Sigmoid colon (tissue), 7 donors: ENCODE data around the gene MED16. TPM values are rescaled to one million over a fixed set of nuclear protein-coding genes. Genes with fewer than 3 reads are reported as not detected.
"Not testable (repeated sequence)": the region's sequence is repeated elsewhere in the genome, so short reads cannot be mapped to it uniquely, and the experiment has no call there.

Experiments used
- DNase-seq: peaks from one replicate; pipeline ENCODE4 v3.0.0-alpha.2; 2019
- H3K27ac ChIP-seq, 4 donors: fragments of 200-600 bp; sonication (generic); one replicate each; pipeline ENCODE4 v1.5.1; 2016 to 2019; ENCODE audit warnings: mild to moderate bottlenecking in 1 of 4
- H3K27me3 ChIP-seq, 3 donors: fragments of 200-600 bp; sonication (generic); one replicate each; pipeline ENCODE4 v1.5.1; 2019; ENCODE audit warnings: mild to moderate bottlenecking in 1 of 3
- H3K36me3 ChIP-seq, 4 donors: fragments of 200-600 bp; sonication (generic); one replicate each; pipeline ENCODE4 v1.5.1; 2016 to 2019
- H3K4me1 ChIP-seq, 4 donors: fragments of 200-600 bp; sonication (generic); one replicate each; pipeline ENCODE4 v1.5.1; 2017 to 2019
- H3K4me3 ChIP-seq, 4 donors: fragments of 200-600 bp; sonication (generic); one replicate each; pipeline ENCODE4 v1.5.1; 2017 to 2019; ENCODE audit warnings: mild to moderate bottlenecking in 2 of 4, moderate library complexity in 1 of 4
- H3K9me3 ChIP-seq, 4 donors: fragments of 200-600 bp in 3 of 4; sonication (generic) in 3 of 4; one replicate each; pipeline versions ENCODE4 v1.5.1 to v1.6.1; 2013 to 2019
- EP300 ChIP-seq, 4 donors: sonication (generic); formaldehyde crosslinking; IDR thresholded peaks; one replicate each; pipeline ENCODE4 v1.6.1; 2017; ENCODE audit warnings: antibody characterized with exemption in 4 of 4
- POLR2A ChIP-seq, 2 donors: fragments of 450-650 bp; IDR thresholded peaks; one replicate each; pipeline ENCODE4 v1.6.1; 2016; ENCODE audit warnings: antibody characterized with exemption in 2 of 2, mild to moderate bottlenecking in 2 of 2, moderate library complexity in 2 of 2
- POLR2AphosphoS5 ChIP-seq, 4 donors: sonication (generic); formaldehyde crosslinking; IDR thresholded peaks; one replicate each; pipeline ENCODE4 v1.6.1; 2017; ENCODE audit warnings: antibody characterized with exemption in 4 of 4
- WGBS, 2 donors: extraction: QIAGEN DNeasy Blood & Tissue Kit; methylation state at CpG; one replicate each; pipeline ENCODE4 v1.1.7; 2013; 5-methylcytosine and 5-hydroxymethylcytosine counted together
- intact Hi-C: fragments of 100-400 bp; cut with DNase I; formaldehyde crosslinking; loops from one replicate; pipeline ENCODE4 v1.15.1; 2023
- polyA plus RNA-seq, 3 donors: library from polyadenylated mRNA; stranded (reverse); fragments of 200-250 nt; gene quantifications; one replicate each; pipeline ENCODE4 v1.2.3, GENCODE V29; 2013
- total RNA-seq, 4 donors: library from RNA; depleted of rRNA; stranded (reverse); fragments of >200 nt; gene quantifications; one replicate each; pipeline ENCODE4 v1.1.0, GENCODE V29; 2016
- TF ChIP-seq, protein P1 (sequence below), 4 experiments: fragments of 450-650 bp in 3 of 4; fragments of 200-600 bp in 1 of 4; IDR thresholded peaks; one replicate each; pipeline ENCODE4 v1.5.1; 2016 to 2019; ENCODE audit warnings: antibody characterized with exemption in 4 of 4, mild to moderate bottlenecking in 3 of 4, moderate library complexity in 2 of 4
- donor health status: healthy with polysubstance abuse.
- donor health status: Bipolar disorder and iron deficiency.
- donor health status: healthy.

MED16 gene
- total and polyA plus RNA-seq, 7 donors, result 22.4 to 62.5 (median 33.2) TPM

DNA sequence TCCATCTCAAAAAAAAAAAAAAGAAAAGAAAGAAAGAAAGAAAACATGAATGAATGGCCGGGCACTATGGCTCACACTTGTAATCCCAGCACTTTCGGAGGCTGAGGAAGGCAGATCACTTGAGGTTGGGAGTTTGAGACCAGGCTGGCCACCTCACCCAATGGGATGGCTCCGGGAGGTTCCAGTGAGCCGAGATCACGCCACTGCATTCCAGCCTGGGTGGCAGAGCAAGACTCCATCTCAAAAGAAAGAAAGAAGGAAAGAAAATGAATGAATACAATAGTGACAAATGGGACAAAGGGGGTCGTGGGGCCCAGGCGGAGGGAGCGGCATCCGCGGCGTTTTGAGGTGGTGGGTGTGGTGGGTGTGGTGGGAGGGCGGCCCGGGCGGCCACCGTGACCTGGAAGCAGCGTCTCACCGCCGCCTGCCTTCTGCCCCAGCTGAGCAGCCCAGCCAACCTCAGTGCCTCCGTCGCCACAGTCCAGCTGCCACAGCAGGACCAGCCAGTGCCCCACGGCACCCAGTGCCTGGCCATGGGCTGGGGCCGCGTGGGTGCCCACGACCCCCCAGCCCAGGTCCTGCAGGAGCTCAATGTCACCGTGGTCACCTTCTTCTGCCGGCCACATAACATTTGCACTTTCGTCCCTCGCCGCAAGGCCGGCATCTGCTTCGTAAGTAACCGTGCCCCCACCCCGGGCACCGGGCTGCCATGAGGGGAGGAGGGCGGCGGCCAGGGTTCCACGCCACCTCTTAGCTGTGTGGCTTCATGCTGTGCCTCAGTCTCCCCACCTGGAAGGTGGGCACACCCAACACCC lies 47.1 kb downstream of the MED16 start:
- intact Hi-C loops, result no loop called here
- H3K27ac ChIP-seq, result no peak overlapping the region
- peaks cover 14 to 71% (median 49%) of the 10 kb centered on the region in 3 donors for H3K27me3 ChIP-seq
- no peak for DNase-seq
- no peak overlapping the region for H3K4me3 ChIP-seq
- 46 to 70% methylated on average over 37 of the region's 37 CpGs for WGBS, 2 donors
- H3K36me3 ChIP-seq, result no peaks in the 10 kb centered on the region
- TF ChIP-seq, protein P1, sequence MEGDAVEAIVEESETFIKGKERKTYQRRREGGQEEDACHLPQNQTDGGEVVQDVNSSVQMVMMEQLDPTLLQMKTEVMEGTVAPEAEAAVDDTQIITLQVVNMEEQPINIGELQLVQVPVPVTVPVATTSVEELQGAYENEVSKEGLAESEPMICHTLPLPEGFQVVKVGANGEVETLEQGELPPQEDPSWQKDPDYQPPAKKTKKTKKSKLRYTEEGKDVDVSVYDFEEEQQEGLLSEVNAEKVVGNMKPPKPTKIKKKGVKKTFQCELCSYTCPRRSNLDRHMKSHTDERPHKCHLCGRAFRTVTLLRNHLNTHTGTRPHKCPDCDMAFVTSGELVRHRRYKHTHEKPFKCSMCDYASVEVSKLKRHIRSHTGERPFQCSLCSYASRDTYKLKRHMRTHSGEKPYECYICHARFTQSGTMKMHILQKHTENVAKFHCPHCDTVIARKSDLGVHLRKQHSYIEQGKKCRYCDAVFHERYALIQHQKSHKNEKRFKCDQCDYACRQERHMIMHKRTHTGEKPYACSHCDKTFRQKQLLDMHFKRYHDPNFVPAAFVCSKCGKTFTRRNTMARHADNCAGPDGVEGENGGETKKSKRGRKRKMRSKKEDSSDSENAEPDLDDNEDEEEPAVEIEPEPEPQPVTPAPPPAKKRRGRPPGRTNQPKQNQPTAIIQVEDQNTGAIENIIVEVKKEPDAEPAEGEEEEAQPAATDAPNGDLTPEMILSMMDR (IDR thresholded peaks at IDR 0.05), result no peak
- TF ChIP-seq EP300 (IDR thresholded peaks at IDR 0.05), result no peak
- TF ChIP-seq POLR2A (IDR thresholded peaks at IDR 0.05), result no peak
- TF ChIP-seq POLR2AphosphoS5 (IDR thresholded peaks at IDR 0.05), result no peak
- H3K9me3 ChIP-seq, result no peaks in the 10 kb centered on the region
- H3K4me1 ChIP-seq, result peaks cover 0 to 42% (median 31%) of the 10 kb centered on the region in 4 donors

DNA sequence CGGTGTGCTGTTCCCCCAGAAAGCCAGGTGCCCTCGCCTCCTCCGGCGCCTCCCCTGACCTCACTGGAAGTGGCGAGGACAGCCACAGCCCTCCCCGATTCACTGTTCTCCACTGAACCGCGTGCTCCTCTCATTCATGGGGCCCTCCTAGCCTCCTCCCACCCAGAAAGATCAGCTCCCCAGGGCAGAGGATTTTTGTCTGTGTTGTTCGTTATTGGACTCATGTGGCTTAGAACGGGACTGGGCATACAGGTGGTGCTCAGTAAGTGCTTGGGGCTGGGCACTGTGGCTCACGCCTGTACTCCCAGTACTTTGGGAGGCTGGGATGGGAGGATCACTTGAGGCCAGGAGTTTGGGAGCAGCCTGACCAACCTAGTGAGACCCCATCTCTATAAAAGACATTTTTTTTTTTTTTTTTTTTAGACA lies 48.4 kb downstream of the MED16 start:
- no peak overlapping the region for H3K4me3 ChIP-seq
- WGBS, 2 donors, result 10 to 39% methylated on average over 11 of the region's 11 CpGs
- no peaks in the 10 kb centered on the region for H3K36me3 ChIP-seq
- peaks cover 14 to 82% (median 54%) of the 10 kb centered on the region in 3 donors for H3K27me3 ChIP-seq
- DNase-seq, result no peak
- intact Hi-C loops, result no loop called here
- H3K27ac ChIP-seq, result no peak overlapping the region
- peaks cover 0 to 30% (median 23%) of the 10 kb centered on the region in 4 donors for H3K4me1 ChIP-seq
- TF ChIP-seq EP300 (IDR thresholded peaks at IDR 0.05) (no peak), POLR2AphosphoS5 (IDR thresholded peaks at IDR 0.05) (no peak), POLR2A (IDR thresholded peaks at IDR 0.05) (no peak)
- TF ChIP-seq, protein P1 (IDR thresholded peaks at IDR 0.05), result no peak
- H3K9me3 ChIP-seq, result no peaks in the 10 kb centered on the region

DNA sequence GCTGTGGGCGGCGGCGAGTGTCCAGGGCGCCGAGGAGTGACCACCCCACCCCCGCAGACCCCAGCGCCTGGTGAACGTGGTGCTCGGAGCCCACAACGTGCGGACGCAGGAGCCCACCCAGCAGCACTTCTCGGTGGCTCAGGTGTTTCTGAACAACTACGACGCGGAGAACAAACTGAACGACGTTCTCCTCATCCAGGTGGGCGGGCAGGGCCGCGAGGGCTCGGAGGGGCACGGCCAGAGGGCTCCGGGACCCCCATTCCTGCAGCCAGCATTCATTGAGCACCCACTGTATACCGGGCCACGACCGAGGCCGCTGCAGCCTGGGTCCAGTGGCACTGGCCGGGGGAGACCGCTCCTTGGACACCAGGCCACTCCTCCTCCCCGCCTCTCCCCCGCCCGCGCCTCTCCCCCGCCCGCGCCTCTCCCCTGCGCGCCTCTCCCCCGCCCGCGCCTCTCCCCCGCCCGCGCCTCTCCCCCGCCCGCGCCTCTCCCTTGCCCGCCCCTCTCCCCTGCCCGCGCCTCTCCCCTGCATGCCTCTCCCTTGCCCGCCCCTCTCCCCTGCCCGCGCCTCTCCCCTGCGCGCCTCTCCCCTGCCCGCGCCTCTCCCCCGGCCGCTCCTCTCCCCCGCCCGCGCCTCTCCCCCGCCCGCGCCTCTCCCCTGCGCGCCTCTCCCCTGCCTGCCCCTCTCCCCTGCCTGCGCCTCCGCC lies 49.0 kb downstream of the MED16 start:
- H3K4me1 ChIP-seq, result peaks cover 0 to 30% (median 23%) of the 10 kb centered on the region in 4 donors
- no peaks in the 10 kb centered on the region for H3K9me3 ChIP-seq
- H3K27me3 ChIP-seq, result peaks cover 14 to 88% (median 54%) of the 10 kb centered on the region in 3 donors
- DNase-seq, result no peak
- intact Hi-C loops, result no loop called here
- WGBS, 2 donors, result 9 to 37% methylated on average over 67 to 70 of the region's 70 CpGs
- TF ChIP-seq POLR2A (IDR thresholded peaks at IDR 0.05) (no peak), POLR2AphosphoS5 (IDR thresholded peaks at IDR 0.05) (no peak), EP300 (IDR thresholded peaks at IDR 0.05) (no peak)
- TF ChIP-seq, protein P1 (IDR thresholded peaks at IDR 0.05), result no peak
- no peaks in the 10 kb centered on the region for H3K36me3 ChIP-seq
- H3K4me3 ChIP-seq, result peak overlapping the region in 3 of 4 donors; percentile 22 to 32 (median 24)
- H3K27ac ChIP-seq, result no peak overlapping the region

DNA sequence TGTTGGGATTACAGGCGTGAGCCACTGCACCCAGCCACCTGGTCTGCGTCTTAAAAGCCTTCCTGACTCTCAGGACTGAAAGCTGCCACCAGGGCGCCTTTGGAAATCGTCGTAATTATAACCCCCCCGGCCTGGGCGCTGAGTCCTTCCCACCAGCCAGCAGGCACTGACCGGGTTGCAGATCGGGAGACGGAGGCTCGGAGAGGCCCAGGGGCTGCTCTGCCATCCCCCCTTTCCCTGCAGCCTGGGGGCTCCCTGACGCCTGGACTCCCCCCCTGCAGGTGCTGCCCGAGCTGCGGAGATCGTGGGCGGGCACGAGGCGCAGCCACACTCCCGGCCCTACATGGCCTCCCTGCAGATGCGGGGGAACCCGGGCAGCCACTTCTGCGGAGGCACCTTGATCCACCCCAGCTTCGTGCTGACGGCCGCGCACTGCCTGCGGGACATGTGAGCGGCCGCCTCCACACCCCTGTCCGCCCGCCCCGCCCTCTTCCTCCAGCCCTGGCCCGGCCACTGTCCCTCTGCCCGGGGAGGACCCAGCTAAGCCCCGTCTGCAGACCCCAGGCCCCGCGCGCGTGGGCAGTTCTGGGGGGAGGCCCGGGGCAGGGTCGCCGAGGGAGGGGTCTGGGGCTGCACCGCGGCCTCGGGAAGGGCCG lies 49.7 kb downstream of the MED16 start:
- H3K4me1 ChIP-seq, result peaks cover 0 to 24% (median 21%) of the 10 kb centered on the region in 4 donors
- H3K36me3 ChIP-seq, result no peaks in the 10 kb centered on the region
- TF ChIP-seq EP300 (IDR thresholded peaks at IDR 0.05), result no peak
- TF ChIP-seq POLR2AphosphoS5 (IDR thresholded peaks at IDR 0.05), result no peak
- TF ChIP-seq, protein P1 (IDR thresholded peaks at IDR 0.05), result no peak
- TF ChIP-seq POLR2A (IDR thresholded peaks at IDR 0.05), result no peak
- no peak overlapping the region for H3K27ac ChIP-seq
- intact Hi-C loops, result no loop called here
- no peaks in the 10 kb centered on the region for H3K9me3 ChIP-seq
- H3K27me3 ChIP-seq, result peaks cover 14 to 89% (median 54%) of the 10 kb centered on the region in 3 donors
- 5 to 7% methylated on average over 46 of the region's 46 CpGs for WGBS, 2 donors
- no peak for DNase-seq
- H3K4me3 ChIP-seq, result peak overlapping the region in 3 of 4 donors; percentile 22 to 32 (median 24)

DNA sequence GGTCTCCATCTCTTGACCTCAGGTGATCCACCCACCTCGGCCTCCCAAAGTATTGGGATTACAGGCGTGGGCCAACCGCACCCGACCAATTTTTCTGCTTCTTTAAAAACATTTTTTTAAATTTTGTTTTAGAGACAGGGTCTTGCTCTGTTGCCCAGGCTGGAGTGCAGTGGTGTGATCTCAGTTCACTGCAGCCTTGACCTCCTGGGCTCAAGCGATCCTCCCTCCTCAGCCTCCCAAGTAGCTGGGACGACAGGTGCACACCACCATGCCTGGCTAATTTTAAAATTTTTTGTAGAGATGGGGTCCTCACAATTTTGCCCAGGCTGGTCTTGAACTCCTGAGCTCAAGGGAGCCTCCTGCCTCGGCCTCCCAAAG lies 50.2 kb downstream of the MED16 start:
- H3K36me3 ChIP-seq, intact Hi-C loops, H3K27ac ChIP-seq, DNase-seq, H3K9me3 ChIP-seq, H3K4me3 ChIP-seq: not testable (repeated sequence)
- 61 to 77% methylated on average over 7 of the region's 7 CpGs for WGBS, 2 donors
- Histone ChIP-seq H3K27me3 (peaks cover 14 to 87% (median 49%) of the 10 kb centered on the region in 3 donors), H3K4me1 (peaks cover 0 to 19% (median 16%) of the 10 kb centered on the region in 4 donors)
